AG09319 (cell line): Measurements from ENCODE around the gene DNAJB12.
"Not testable (repeated sequence)": the region's sequence is repeated elsewhere in the genome, so short reads cannot be mapped to it uniquely, and the experiment has no call there.

Source experiments
- DNase-seq: peaks from one replicate; pipeline ENCODE4 v3.0.0-alpha.2; 2010; ENCODE audit warnings: low read depth; ENCODE audit errors: extremely low read depth
- CTCF ChIP-seq: IDR thresholded peaks from 2 replicates; pipeline ENCODE4 v1.5.1; 2011; ENCODE audit warnings: low read depth, mild to moderate bottlenecking, inconsistent platforms, low read length, moderate library complexity

DNAJB12 gene

GRCh38 chr10:72353028-72353964 is 1.4 kb downstream of the DNAJB12 start:
- no peak for DNase-seq
- no peak for TF ChIP-seq CTCF

GRCh38 chr10:72351479-72351878 is 3.2 kb downstream of the DNAJB12 start:
- no peak for TF ChIP-seq CTCF
- DNase-seq, result no peak

GRCh38 chr10:72349438-72349837 is 5.3 kb downstream of the DNAJB12 start:
- no peak for DNase-seq
- TF ChIP-seq CTCF, result no peak

- no peak for TF ChIP-seq CTCF
- no peak for DNase-seq
Measured at GRCh38 chr10:72348282-72348681, 6.4 kb downstream of the DNAJB12 start.

- DNase-seq, result not testable (repeated sequence)
Measured at GRCh38 chr10:72346117-72346516, 8.6 kb downstream of the DNAJB12 start.

GRCh38 chr10:72344932-72345331 is 9.8 kb downstream of the DNAJB12 start:
- TF ChIP-seq CTCF, result no peak

GRCh38 chr10:72342911-72343310 is 11.8 kb downstream of the DNAJB12 start:
- TF ChIP-seq CTCF, result no peak
- DNase-seq, result no peak

More at GRCh38 chr10:72344932-72345331, 9.8 kb downstream of the DNAJB12 start:
- DNase-seq, result no peak
